ENCODE results near the gene THSD7A. TPM values are rescaled to one million over a fixed set of nuclear protein-coding genes. Genes with fewer than 3 reads are reported as not detected.

The THSD7A gene
- total RNA-seq, 4 donors from 2014 or later, result 16.2 to 36.4 (median 21.5) TPM

DNA sequence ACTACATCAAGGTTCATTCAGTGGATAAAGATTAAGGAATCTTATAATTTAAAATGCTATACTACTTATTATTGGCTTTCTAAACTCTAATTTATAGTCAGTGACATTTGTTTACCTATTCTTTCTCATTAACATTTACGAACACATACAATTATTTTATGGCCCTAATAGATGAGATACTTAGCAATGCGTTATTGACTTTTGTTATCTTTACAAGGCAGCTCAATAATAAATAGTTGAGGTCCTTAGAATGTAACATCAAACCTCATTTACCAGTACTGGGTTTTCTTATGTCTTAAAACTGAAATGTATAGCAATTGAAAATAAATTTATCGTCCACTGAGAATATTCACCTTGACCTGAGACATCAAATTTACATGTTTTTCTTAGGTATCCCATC, 89.0 kb downstream of the THSD7A start:
- no peaks in the 10 kb centered on the region for H3K4me1 ChIP-seq
- no peak overlapping the region for H3K4me3 ChIP-seq
- no peaks in the 10 kb centered on the region for H3K9me3 ChIP-seq
- H3K27ac ChIP-seq, result no peak overlapping the region
- intact Hi-C loops (cut with DNase I; ENCODE audit: low total_unique reads), result no loop called here
- DNase-seq, result no peak
- no peaks in the 10 kb centered on the region for H3K36me3 ChIP-seq
- H3K27me3 ChIP-seq, result no peaks in the 10 kb centered on the region
- TF ChIP-seq, protein P1, sequence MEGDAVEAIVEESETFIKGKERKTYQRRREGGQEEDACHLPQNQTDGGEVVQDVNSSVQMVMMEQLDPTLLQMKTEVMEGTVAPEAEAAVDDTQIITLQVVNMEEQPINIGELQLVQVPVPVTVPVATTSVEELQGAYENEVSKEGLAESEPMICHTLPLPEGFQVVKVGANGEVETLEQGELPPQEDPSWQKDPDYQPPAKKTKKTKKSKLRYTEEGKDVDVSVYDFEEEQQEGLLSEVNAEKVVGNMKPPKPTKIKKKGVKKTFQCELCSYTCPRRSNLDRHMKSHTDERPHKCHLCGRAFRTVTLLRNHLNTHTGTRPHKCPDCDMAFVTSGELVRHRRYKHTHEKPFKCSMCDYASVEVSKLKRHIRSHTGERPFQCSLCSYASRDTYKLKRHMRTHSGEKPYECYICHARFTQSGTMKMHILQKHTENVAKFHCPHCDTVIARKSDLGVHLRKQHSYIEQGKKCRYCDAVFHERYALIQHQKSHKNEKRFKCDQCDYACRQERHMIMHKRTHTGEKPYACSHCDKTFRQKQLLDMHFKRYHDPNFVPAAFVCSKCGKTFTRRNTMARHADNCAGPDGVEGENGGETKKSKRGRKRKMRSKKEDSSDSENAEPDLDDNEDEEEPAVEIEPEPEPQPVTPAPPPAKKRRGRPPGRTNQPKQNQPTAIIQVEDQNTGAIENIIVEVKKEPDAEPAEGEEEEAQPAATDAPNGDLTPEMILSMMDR (IDR thresholded peaks at IDR 0.05), result no peak
- TF ChIP-seq POLR2A (IDR thresholded peaks at IDR 0.05), result no peak

GRCh38 chr7:11742496-11742895, 89.5 kb downstream of the THSD7A start:
- Histone ChIP-seq H3K4me3 (no peak overlapping the region), H3K27me3 (no peaks in the 10 kb centered on the region), H3K27ac (no peak overlapping the region), H3K36me3 (no peaks in the 10 kb centered on the region), H3K9me3 (no peaks in the 10 kb centered on the region), H3K4me1 (no peaks in the 10 kb centered on the region)
- intact Hi-C loops (cut with DNase I; ENCODE audit: low total_unique reads), result no loop called here
- TF ChIP-seq, protein P1 (IDR thresholded peaks at IDR 0.05), result no peak
- TF ChIP-seq POLR2A (IDR thresholded peaks at IDR 0.05), result no peak
- no peak for DNase-seq

- DNase-seq, result no peak
- intact Hi-C loops (cut with DNase I; ENCODE audit: low total_unique reads), result no loop called here
- TF ChIP-seq, protein P1 (IDR thresholded peaks at IDR 0.05), result no peak
- no peak for TF ChIP-seq POLR2A (IDR thresholded peaks at IDR 0.05)
Measured at GRCh38 chr7:11737723-11738122, 94.3 kb downstream of the THSD7A start.

DNA sequence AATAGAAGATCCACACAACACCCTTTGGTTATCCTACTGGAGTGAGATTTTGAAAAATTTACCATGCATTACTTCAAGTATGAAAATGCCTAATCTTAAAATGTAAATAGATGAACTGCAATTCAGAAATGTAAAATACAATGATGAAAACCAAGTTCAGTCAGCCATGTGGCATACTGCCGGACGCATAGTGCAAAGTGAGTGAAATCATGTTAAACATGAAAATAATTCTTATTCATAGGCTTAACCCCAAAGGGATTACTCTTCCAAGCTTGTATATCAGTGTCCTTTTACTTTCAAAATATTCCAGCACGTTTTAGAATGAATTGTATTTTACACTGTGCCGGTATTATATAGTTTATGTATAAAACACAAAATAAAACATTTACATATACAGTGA, 99.8 kb downstream of the THSD7A start:
- no peaks in the 10 kb centered on the region for H3K27me3 ChIP-seq
- no peaks in the 10 kb centered on the region for H3K36me3 ChIP-seq
- no peaks in the 10 kb centered on the region for H3K4me1 ChIP-seq
- DNase-seq, result no peak
- intact Hi-C loops (cut with DNase I; ENCODE audit: low total_unique reads), result no loop called here
- no peak for TF ChIP-seq POLR2A (IDR thresholded peaks at IDR 0.05)
- TF ChIP-seq, protein P1 (IDR thresholded peaks at IDR 0.05), result no peak
- H3K27ac ChIP-seq, result no peak overlapping the region
- H3K4me3 ChIP-seq, result no peak overlapping the region
- no peaks in the 10 kb centered on the region for H3K9me3 ChIP-seq

More at GRCh38 chr7:11737723-11738122, 94.3 kb downstream of the THSD7A start:
- Histone ChIP-seq H3K4me1 (no peaks in the 10 kb centered on the region), H3K4me3 (no peak overlapping the region), H3K9me3 (no peaks in the 10 kb centered on the region), H3K27me3 (no peaks in the 10 kb centered on the region), H3K36me3 (no peaks in the 10 kb centered on the region), H3K27ac (no peak overlapping the region)

DNA sequence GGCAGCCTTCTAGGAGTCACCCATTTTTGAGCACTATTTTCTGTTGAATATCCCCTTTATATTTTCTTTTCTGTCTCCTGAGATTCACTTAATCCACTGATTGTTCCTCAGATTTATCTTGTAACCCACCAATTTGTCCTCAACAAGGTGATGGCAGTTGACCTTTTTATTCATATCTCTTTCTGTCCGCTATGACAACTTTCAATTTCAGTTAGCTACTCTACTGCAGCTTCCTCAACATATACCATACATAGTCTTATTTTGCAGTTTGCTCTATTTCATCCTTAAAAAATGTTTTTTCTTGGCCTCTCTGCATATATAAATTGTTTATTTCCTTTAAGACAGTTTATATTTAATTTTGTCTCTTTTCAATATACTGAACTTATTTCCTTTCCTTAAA, 101.3 kb downstream of the THSD7A start:
- intact Hi-C loops (cut with DNase I; ENCODE audit: low total_unique reads), result no loop called here
- H3K4me3 ChIP-seq, result no peak overlapping the region
- no peak overlapping the region for H3K27ac ChIP-seq
- H3K9me3 ChIP-seq, result no peaks in the 10 kb centered on the region
- no peak for DNase-seq
- no peak for TF ChIP-seq POLR2A (IDR thresholded peaks at IDR 0.05)
- TF ChIP-seq, protein P1 (IDR thresholded peaks at IDR 0.05), result no peak
- H3K36me3 ChIP-seq, result no peaks in the 10 kb centered on the region
- no peaks in the 10 kb centered on the region for H3K4me1 ChIP-seq
- no peaks in the 10 kb centered on the region for H3K27me3 ChIP-seq
